GM18507 (cell line): ENCODE data around the gene ADAMTSL3.

Source experiments
- DNase-seq: peaks from one replicate; pipeline ENCODE4 v3.0.0; 2011; ENCODE audit warnings: low read depth; ENCODE audit not compliant: insufficient read length; ENCODE audit errors: extremely low spot score
- FAIRE-seq: peaks from 2 replicates; lab custom pipeline; 2011; peaks lifted over from hg19 to GRCh38; lab: Jason Lieb, UNC

Gene ADAMTSL3, protein sequence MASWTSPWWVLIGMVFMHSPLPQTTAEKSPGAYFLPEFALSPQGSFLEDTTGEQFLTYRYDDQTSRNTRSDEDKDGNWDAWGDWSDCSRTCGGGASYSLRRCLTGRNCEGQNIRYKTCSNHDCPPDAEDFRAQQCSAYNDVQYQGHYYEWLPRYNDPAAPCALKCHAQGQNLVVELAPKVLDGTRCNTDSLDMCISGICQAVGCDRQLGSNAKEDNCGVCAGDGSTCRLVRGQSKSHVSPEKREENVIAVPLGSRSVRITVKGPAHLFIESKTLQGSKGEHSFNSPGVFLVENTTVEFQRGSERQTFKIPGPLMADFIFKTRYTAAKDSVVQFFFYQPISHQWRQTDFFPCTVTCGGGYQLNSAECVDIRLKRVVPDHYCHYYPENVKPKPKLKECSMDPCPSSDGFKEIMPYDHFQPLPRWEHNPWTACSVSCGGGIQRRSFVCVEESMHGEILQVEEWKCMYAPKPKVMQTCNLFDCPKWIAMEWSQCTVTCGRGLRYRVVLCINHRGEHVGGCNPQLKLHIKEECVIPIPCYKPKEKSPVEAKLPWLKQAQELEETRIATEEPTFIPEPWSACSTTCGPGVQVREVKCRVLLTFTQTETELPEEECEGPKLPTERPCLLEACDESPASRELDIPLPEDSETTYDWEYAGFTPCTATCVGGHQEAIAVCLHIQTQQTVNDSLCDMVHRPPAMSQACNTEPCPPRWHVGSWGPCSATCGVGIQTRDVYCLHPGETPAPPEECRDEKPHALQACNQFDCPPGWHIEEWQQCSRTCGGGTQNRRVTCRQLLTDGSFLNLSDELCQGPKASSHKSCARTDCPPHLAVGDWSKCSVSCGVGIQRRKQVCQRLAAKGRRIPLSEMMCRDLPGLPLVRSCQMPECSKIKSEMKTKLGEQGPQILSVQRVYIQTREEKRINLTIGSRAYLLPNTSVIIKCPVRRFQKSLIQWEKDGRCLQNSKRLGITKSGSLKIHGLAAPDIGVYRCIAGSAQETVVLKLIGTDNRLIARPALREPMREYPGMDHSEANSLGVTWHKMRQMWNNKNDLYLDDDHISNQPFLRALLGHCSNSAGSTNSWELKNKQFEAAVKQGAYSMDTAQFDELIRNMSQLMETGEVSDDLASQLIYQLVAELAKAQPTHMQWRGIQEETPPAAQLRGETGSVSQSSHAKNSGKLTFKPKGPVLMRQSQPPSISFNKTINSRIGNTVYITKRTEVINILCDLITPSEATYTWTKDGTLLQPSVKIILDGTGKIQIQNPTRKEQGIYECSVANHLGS (N-terminal part only)

DNA sequence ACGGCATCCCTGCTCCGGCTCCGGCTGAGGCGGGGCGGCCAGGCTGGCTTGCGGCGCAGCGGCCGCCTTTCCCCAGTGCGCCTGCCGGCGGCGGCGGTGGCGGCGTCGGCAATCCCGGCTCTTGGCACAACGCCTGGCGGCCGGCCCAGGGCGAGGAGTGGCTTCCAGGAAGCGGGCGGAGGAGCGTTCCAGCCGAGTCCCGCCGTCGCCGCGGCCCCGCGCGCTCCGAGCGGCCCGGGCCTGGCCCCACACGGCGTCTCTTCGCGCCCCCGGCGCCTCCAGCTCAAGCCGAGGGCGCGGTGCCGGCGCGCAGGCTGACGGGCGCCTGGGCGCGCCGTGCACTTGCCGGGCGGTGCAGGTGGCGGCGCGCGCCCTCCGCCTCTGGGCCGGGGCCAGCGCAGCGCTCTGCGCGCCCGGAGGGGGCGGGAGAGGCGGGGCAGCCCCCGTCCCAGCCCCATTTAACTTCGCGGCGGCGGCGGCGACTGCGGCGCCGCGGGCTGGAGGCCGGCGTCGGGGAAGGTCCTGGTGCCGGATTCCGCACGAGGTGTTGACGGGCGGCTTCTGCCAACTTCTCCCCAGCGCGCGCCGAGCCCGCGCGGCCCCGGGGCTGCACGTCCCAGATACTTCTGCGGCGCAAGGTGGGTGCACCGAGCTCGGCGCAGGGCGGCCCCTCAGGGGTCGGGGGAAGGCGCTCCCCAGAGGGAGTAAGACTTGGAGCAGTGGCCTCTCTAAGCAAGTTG is at the start of gene ADAMTSL3:
Gene ADAMTSL3 (plus strand): TSS at position 485 of the 740 bp plus-strand sequence. CDS start 1,639 bp downstream, outside the sequence.
- DNase-seq (no peak), FAIRE-seq (no peak)

- FAIRE-seq (no peak), DNase-seq (no peak)
Observed at GRCh38 chr15:83604549-83604948, 49.4 kb upstream of the ADAMTSL3 start.

DNA sequence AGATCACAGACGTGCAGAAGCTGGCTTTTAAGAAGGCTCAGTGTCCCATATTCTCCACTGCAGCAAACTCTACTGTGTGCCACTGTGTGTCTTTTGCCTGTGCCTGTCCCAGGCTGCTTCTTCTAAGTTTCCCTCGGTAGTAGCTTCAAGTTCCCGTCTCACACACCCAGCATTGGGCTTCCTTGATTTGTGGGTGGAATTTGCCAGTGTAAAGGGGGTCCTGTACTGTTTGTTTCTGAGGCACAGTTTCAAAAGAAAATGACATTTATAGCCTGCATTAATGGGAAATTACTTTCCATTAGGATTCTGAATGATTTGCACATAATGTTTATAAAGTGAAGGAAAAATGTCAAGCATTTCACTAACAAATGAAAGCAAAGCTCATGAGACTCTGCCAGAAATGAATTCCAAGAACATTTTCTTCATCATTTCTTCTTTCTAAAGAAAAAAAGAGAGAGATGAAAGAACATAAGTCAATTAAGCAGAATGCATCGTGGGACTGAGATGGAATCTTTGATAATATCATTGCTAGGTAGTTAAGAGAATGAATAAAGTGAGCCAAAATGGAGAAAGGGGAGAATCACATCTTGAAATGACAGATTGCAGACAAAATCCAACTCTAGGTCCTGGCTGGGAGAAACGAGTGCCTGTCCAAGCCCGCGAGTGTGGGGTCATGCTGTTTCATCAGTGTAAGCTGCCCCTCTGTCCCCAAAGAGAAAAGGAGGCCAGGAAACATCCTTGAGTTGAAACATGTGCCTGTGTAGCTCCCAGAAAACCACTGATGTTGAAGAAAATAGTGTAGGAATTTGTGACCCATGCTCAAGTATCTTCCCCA is 48.6 kb upstream of the ADAMTSL3 start:
- FAIRE-seq, result no peak

GRCh38 chr15:83610132-83610531 is 43.8 kb upstream of the ADAMTSL3 start:
- FAIRE-seq (no peak), DNase-seq (no peak)

More for the DNA sequence above, 48.6 kb upstream of the ADAMTSL3 start:
- no peak for DNase-seq

DNA sequence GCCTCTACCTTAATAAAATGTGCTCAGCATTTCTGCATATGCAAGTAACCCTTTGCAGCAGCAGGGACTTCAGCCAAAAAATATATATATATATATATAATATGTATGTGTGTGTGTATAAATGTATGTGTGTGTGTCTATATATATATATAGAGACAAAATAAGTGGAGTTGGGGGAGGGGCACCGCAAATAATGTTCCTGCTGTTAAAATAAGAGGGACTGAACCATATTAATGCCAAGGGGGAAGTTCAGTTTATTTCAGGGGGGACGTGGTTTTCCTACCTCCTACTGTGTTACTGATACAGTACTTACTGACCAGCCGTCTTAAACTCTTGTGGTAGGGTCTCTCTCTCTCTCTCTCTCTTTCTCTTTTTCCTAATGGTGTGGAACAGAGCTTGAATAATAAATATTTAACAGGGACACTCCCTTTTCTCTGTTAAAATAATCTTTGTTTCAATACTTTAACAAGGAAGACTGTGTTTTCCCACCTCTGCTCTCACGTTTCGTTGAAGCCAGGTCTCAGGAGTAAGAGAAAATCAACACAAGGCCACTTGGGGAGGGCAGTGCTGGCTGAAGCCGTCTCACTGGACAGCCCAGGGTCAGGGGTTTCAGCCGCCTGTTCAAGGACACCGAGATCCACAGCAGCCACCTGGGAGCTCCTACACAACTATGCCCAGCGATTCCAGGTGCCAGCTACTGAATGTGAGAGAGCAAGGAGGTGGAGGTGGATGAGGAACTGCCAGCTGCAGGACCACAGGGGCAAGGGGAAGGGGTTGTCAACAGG is 42.8 kb upstream of the ADAMTSL3 start:
- DNase-seq (no peak), FAIRE-seq (no peak)

DNA sequence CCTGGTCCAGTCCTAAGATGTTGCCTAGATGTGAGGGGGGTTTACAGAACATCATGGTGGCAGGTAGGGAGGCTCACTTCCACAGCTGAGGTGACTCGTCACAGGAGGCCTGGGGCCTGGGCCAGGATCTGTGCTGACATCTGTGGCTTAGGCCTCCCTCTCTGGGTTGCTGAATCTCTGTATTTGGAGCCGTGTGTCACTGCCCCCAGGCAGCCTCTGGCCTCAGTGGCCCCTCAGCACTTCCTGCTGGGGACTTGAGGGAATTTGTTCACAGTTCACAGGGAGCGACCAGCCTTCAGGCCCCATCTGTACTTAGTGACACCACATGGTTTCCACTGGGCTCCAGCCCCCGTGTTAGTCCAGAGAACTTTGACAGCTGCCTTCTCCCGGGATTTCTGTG is 41.7 kb upstream of the ADAMTSL3 start:
- no peak for DNase-seq

DNA sequence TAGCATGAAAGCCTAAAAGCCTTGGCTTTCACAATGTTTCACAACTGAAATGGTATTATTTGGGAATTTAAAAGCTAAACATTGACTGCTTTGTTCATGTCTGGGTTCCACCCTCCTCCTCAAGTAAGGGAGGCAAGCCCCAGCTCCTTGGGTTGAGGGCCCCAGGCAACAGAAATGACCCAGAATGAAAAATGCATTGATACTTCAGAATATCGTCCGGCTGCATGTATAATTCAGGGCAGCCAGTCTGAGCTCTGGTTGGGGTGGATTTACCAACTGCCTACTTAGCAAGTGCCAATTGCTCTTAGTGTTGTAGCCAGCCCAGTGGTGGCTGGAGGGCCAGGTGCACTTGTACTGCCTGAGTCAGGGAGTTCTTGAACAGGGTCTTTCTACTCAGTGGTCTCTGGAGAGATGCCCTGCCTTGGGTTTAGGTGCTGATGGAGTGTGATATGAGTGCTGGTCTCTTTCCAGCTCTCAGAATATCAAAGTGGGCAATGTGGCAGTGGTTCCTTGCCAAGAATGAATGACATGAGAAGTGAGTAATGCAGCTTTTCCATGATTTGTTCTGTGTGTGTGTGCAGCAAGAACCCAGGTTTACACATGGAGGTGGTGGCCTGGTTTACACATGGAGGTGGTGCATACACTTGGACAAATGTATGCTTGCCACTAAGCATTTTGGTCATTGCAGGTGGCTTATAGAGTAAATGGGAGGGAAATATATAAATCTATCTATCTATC is 40.9 kb upstream of the ADAMTSL3 start:
- FAIRE-seq, result no peak
- DNase-seq, result no peak

More for the DNA sequence above, 41.7 kb upstream of the ADAMTSL3 start:
- no peak for FAIRE-seq

GRCh38 chr15:83613714-83614113 is 40.2 kb upstream of the ADAMTSL3 start:
- FAIRE-seq (no peak), DNase-seq (no peak)

DNA sequence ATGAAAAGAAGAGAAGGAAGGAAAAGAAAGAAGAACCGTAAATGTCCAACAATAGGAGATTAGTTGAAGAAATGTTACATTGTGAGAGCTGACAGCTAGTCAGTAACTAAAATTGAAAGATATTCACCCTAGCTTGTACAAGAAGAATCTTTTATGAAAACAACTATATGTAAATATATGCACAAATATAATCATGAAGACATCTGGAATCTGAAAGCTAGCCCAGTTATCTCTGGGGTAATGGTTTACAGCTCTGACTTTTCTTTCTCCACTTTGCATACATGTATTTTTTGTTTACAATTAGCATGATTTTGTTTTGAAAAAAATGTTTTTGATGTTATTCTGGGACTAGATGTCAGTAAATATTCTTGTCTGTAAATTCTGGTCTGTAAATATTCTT is 37.1 kb upstream of the ADAMTSL3 start:
- FAIRE-seq (no peak), DNase-seq (no peak)

GRCh38 chr15:83626171-83626802 is 27.6 kb upstream of the ADAMTSL3 start:
- DNase-seq (no peak), FAIRE-seq (no peak)

GRCh38 chr15:83631534-83631933 is 22.4 kb upstream of the ADAMTSL3 start:
- FAIRE-seq, result no peak

DNA sequence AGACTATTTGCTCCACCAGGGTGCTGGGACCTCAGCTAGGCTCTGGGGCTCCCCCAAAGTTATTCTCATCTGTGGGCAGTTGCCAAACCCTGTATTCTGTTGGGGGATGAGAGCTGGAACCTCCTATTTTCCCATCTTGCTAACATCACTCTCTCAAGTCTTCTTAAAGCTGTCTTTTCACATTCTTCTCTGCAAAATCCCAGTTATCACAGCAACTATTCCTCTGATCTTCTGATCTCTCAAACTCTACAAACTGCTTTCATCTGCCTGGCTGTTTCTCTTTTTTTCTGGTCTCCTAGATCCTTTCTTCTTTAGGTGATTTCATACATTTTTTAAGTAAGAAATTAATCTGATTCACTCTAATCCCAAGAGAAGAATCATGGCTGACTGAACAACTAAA is 10.7 kb upstream of the ADAMTSL3 start:
- FAIRE-seq (no peak), DNase-seq (no peak)

More at GRCh38 chr15:83631534-83631933, 22.4 kb upstream of the ADAMTSL3 start:
- DNase-seq, result no peak

DNA sequence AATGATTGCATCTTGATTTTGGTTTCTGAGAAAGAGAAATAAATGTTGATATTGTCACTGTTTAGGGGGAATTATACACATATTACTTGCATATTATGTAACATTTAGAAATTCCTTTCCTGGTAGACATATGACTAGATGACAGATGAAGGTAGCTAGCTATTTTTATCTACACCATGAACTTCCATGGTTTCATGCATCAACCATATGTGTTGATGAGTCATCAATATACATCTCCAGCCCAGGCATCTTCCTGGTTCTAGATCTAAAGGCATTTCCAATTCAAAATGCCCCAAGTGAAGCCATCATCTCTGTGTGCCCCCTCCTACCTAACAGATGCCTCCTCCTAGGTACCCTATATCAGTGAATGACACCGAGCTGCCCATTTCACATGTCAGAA is 9.5 kb upstream of the ADAMTSL3 start:
- no peak for FAIRE-seq
- no peak for DNase-seq

GRCh38 chr15:83650831-83651230 is 3.1 kb upstream of the ADAMTSL3 start:
- FAIRE-seq (no peak), DNase-seq (no peak)

GRCh38 chr15:83651541-83651940 is 2.4 kb upstream of the ADAMTSL3 start:
- DNase-seq (no peak), FAIRE-seq (no peak)

- FAIRE-seq, result no peak
- DNase-seq, result no peak
Observed at GRCh38 chr15:83652626-83653204, 1.2 kb upstream of the ADAMTSL3 start.
